ENCODE results near the gene FXYD6.

GRCh38 chr11:117816151-117816741, 60.2 kb downstream of the FXYD6 start:
- TF ChIP-seq EZH2phosphoT487 (IDR thresholded peaks at IDR 0.05; ENCODE audit: borderline replicate concordance, low read length), result no peak
- TF ChIP-seq EZH2 (IDR thresholded peaks at IDR 0.05; ENCODE audit: low read length, unreplicated experiment), result no peak
- TF ChIP-seq, protein P1, sequence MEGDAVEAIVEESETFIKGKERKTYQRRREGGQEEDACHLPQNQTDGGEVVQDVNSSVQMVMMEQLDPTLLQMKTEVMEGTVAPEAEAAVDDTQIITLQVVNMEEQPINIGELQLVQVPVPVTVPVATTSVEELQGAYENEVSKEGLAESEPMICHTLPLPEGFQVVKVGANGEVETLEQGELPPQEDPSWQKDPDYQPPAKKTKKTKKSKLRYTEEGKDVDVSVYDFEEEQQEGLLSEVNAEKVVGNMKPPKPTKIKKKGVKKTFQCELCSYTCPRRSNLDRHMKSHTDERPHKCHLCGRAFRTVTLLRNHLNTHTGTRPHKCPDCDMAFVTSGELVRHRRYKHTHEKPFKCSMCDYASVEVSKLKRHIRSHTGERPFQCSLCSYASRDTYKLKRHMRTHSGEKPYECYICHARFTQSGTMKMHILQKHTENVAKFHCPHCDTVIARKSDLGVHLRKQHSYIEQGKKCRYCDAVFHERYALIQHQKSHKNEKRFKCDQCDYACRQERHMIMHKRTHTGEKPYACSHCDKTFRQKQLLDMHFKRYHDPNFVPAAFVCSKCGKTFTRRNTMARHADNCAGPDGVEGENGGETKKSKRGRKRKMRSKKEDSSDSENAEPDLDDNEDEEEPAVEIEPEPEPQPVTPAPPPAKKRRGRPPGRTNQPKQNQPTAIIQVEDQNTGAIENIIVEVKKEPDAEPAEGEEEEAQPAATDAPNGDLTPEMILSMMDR (conservative IDR thresholded peaks at IDR 0.05; ENCODE audit: low read depth, low read length), result no peak
